TTC549 (cell line): ENCODE measurements around the gene SHISA9.

Experiments
- FAIRE-seq: peaks from 2 replicates; lab custom pipeline; 2012; peaks lifted over from hg19 to GRCh38; lab: Jason Lieb, UNC

Gene SHISA9

GRCh38 chr16:12951976-12952375 lies 50.6 kb downstream of the SHISA9 start:
- FAIRE-seq: no peak

- no peak for FAIRE-seq
Measured at GRCh38 chr16:12958366-12958765, 57.0 kb downstream of the SHISA9 start.

GRCh38 chr16:12959072-12959471 lies 57.7 kb downstream of the SHISA9 start:
- no peak for FAIRE-seq

- FAIRE-seq: no peak
Measured at GRCh38 chr16:12961626-12962025, 60.2 kb downstream of the SHISA9 start.

- FAIRE-seq: no peak
Measured at GRCh38 chr16:12964461-12964860, 63.1 kb downstream of the SHISA9 start.

GRCh38 chr16:12965274-12965804 lies 63.9 kb downstream of the SHISA9 start:
- FAIRE-seq: no peak

- FAIRE-seq: no peak
Measured at GRCh38 chr16:12971241-12971640, 69.8 kb downstream of the SHISA9 start.

- FAIRE-seq: no peak
Measured at GRCh38 chr16:12972246-12972645, 70.8 kb downstream of the SHISA9 start.

GRCh38 chr16:12975766-12976165 lies 74.4 kb downstream of the SHISA9 start:
- FAIRE-seq: no peak

GRCh38 chr16:12976496-12976895 lies 75.1 kb downstream of the SHISA9 start:
- no peak for FAIRE-seq

GRCh38 chr16:12976936-12977335 lies 75.5 kb downstream of the SHISA9 start:
- no peak for FAIRE-seq

- no peak for FAIRE-seq
Measured at GRCh38 chr16:12985516-12985915, 84.1 kb downstream of the SHISA9 start.

- no peak for FAIRE-seq
Measured at GRCh38 chr16:12988071-12988470, 86.7 kb downstream of the SHISA9 start.

GRCh38 chr16:12992066-12992465 lies 90.7 kb downstream of the SHISA9 start:
- FAIRE-seq: no peak

- FAIRE-seq: no peak
Measured at GRCh38 chr16:12994402-12994801, 93.0 kb downstream of the SHISA9 start.

- no peak for FAIRE-seq
Measured at GRCh38 chr16:12995721-12996372, 94.4 kb downstream of the SHISA9 start.

- FAIRE-seq: no peak
Measured at GRCh38 chr16:12998361-12999085, 97.1 kb downstream of the SHISA9 start.

- FAIRE-seq: no peak
Measured at GRCh38 chr16:12999368-12999767, 98.0 kb downstream of the SHISA9 start.

- FAIRE-seq: no peak
Measured at GRCh38 chr16:13005721-13006247, 104.4 kb downstream of the SHISA9 start.

- no peak for FAIRE-seq
Measured at GRCh38 chr16:13012601-13013000, 111.2 kb downstream of the SHISA9 start.

GRCh38 chr16:13013043-13013442 lies 111.6 kb downstream of the SHISA9 start:
- no peak for FAIRE-seq

- FAIRE-seq: no peak
Measured at GRCh38 chr16:13014476-13014875, 113.1 kb downstream of the SHISA9 start.

- no peak for FAIRE-seq
Measured at GRCh38 chr16:13018026-13018425, 116.6 kb downstream of the SHISA9 start.

GRCh38 chr16:13021996-13022395 lies 120.6 kb downstream of the SHISA9 start:
- FAIRE-seq: no peak
